ENCODE results near the gene LRP8. TPM values are rescaled to one million over a fixed set of nuclear protein-coding genes. Genes with fewer than 3 reads are reported as not detected.

Gene LRP8
- total RNA-seq, 1 donor from 2014 or later, result 21.1 TPM

- DNase-seq (ENCODE audit: extremely low spot score in 2 of 2), result peak; percentile 49 to 79
- no peaks in the 10 kb centered on the region for H3K9me3 ChIP-seq
- H3K27ac ChIP-seq, result no peak overlapping the region
- no peaks in the 10 kb centered on the region for H3K27me3 ChIP-seq
- TF ChIP-seq POLR2AphosphoS5 (IDR thresholded peaks at IDR 0.05; ENCODE audit: insufficient read depth in 1 of 2, low read depth in 1 of 2), result no peak
- TF ChIP-seq CTCF (IDR thresholded peaks at IDR 0.05), result no peak
- no peak for TF ChIP-seq POLR2A (IDR thresholded peaks at IDR 0.05)
- H3K4me3 ChIP-seq, result no peak overlapping the region
- intact Hi-C loops (cut with DNase I), result no loop called here
- no peaks in the 10 kb centered on the region for H3K36me3 ChIP-seq
- H3K4me1 ChIP-seq, result no peaks in the 10 kb centered on the region
These were observed 13.6 kb upstream of the LRP8 start for GRCh38 chr1:53341521-53341895.

GRCh38 chr1:53340660-53341520 lies 13.0 kb upstream of the LRP8 start:
- H3K9me3 ChIP-seq, result no peaks in the 10 kb centered on the region
- no peaks in the 10 kb centered on the region for H3K36me3 ChIP-seq
- no peak overlapping the region for H3K27ac ChIP-seq
- no peaks in the 10 kb centered on the region for H3K27me3 ChIP-seq
- no peak overlapping the region for H3K4me3 ChIP-seq
- peak; percentile 54 to 88 for DNase-seq (ENCODE audit: extremely low spot score in 2 of 2)
- TF ChIP-seq CTCF (IDR thresholded peaks at IDR 0.05) (no peak), POLR2A (IDR thresholded peaks at IDR 0.05) (no peak), POLR2AphosphoS5 (IDR thresholded peaks at IDR 0.05; ENCODE audit: insufficient read depth in 1 of 2, low read depth in 1 of 2) (no peak)
- H3K4me1 ChIP-seq, result no peaks in the 10 kb centered on the region
- intact Hi-C loops (cut with DNase I), result no loop called here

GRCh38 chr1:53339736-53340635 lies 12.1 kb upstream of the LRP8 start:
- Histone ChIP-seq H3K27ac (no peak overlapping the region), H3K27me3 (no peaks in the 10 kb centered on the region), H3K9me3 (no peaks in the 10 kb centered on the region), H3K36me3 (no peaks in the 10 kb centered on the region), H3K4me1 (no peaks in the 10 kb centered on the region), H3K4me3 (no peak overlapping the region)
- TF ChIP-seq POLR2AphosphoS5 (IDR thresholded peaks at IDR 0.05; ENCODE audit: insufficient read depth in 1 of 2, low read depth in 1 of 2), result no peak
- no peak for TF ChIP-seq CTCF (IDR thresholded peaks at IDR 0.05)
- no peak for TF ChIP-seq POLR2A (IDR thresholded peaks at IDR 0.05)
- intact Hi-C loops (cut with DNase I), result no loop called here
- peak; percentile 40 to 82 for DNase-seq (ENCODE audit: extremely low spot score in 2 of 2)

GRCh38 chr1:53338423-53338822 lies 10.6 kb upstream of the LRP8 start:
- H3K27me3 ChIP-seq, result no peaks in the 10 kb centered on the region
- no peaks in the 10 kb centered on the region for H3K9me3 ChIP-seq
- no peaks in the 10 kb centered on the region for H3K4me1 ChIP-seq
- no peak for TF ChIP-seq CTCF (IDR thresholded peaks at IDR 0.05)
- no peak for TF ChIP-seq POLR2AphosphoS5 (IDR thresholded peaks at IDR 0.05; ENCODE audit: insufficient read depth in 1 of 2, low read depth in 1 of 2)
- no peak for TF ChIP-seq POLR2A (IDR thresholded peaks at IDR 0.05)
- H3K27ac ChIP-seq, result no peak overlapping the region
- no peak overlapping the region for H3K4me3 ChIP-seq
- intact Hi-C loops (cut with DNase I), result no loop called here
- DNase-seq (ENCODE audit: extremely low spot score in 2 of 2), result no peak
- no peaks in the 10 kb centered on the region for H3K36me3 ChIP-seq
